MCF 10A (cell line): ENCODE measurements around the gene BPGM. TPM values are rescaled to one million over a fixed set of nuclear protein-coding genes. Genes with fewer than 3 reads are reported as not detected.

Experiments used
- BruUV-seq: library from RNA; stranded (reverse); fragments of 400-500 nt; replicated peaks from 2 replicates; lab custom pipeline; 2021; lab: Mats Ljungman, UMichigan
- CTCF ChIA-PET: fragments of 300-600 bp; sonication (Branson Sonifier 250); formaldehyde crosslinking; extraction: SDS; loops from one replicate; lab custom pipeline; 2021; ENCODE audit warnings: antibody characterized with exemption, inconsistent platforms; lab: Yijun Ruan, JAX
- POLR2A ChIA-PET: fragments of 300-600, 350-650 bp; sonication (Branson Sonifier 250); formaldehyde crosslinking; extraction: SDS; loops from one replicate; lab custom pipeline; 2020; ENCODE audit warnings: antibody characterized with exemption, inconsistent platforms; lab: Yijun Ruan, JAX
- DNase-seq: peaks from one replicate; pipeline ENCODE4 v3.0.0-alpha.2; 2018; ENCODE audit not compliant: unreplicated experiment
- H3K27ac Mint-ChIP-seq: one replicate; pipeline ENCODE4 v1.8.0; 2022; ENCODE audit warnings: mild to moderate bottlenecking, low read depth, mixed read lengths; ENCODE audit not compliant: unreplicated experiment
- H3K27me3 Mint-ChIP-seq: one replicate; pipeline ENCODE4 v1.8.0; 2022; ENCODE audit warnings: mixed read lengths; ENCODE audit not compliant: insufficient read depth, unreplicated experiment
- H3K36me3 Mint-ChIP-seq: one replicate; pipeline ENCODE4 v1.8.0; 2022; ENCODE audit warnings: mild to moderate bottlenecking, moderate library complexity, mixed read lengths; ENCODE audit not compliant: insufficient read depth, unreplicated experiment
- H3K4me1 Mint-ChIP-seq: one replicate; pipeline ENCODE4 v1.8.0; 2022; ENCODE audit warnings: mixed read lengths; ENCODE audit not compliant: insufficient read depth, unreplicated experiment
- H3K4me3 Mint-ChIP-seq: one replicate; pipeline ENCODE4 v1.8.0; 2022; ENCODE audit warnings: mild to moderate bottlenecking, moderate library complexity, mixed read lengths; ENCODE audit not compliant: unreplicated experiment
- H3K9me3 Mint-ChIP-seq: one replicate; pipeline ENCODE4 v1.8.0; 2022; ENCODE audit warnings: mixed read lengths; ENCODE audit not compliant: unreplicated experiment
- intact Hi-C: fragments of 100-400 bp; cut with micrococcal nuclease; formaldehyde crosslinking; loops from 2 replicates; pipeline ENCODE4 v1.14.1; 2022
- total RNA-seq: library from RNA; stranded (reverse); gene quantifications from 2 replicates; pipeline ENCODE4 v1.2.3, GENCODE V29; 2022
- TF ChIP-seq, protein P1 (sequence below): fragments of 200-600 bp; IDR thresholded peaks from one replicate; pipeline ENCODE4 v1.8.0; 2022; ENCODE audit warnings: antibody characterized with exemption, mild to moderate bottlenecking; ENCODE audit not compliant: unreplicated experiment

The BPGM gene
- total RNA-seq, 1 experiment from 2014 or later: 8.2 TPM

GRCh38 chr7:134602881-134603451 is 43.7 kb upstream of the BPGM start:
- BruUV-seq: no TSS peak
- Mint-ChIP-seq H3K4me3 (no peak overlapping the region), H3K36me3 (no peaks in the 10 kb centered on the region), H3K27me3 (no peaks in the 10 kb centered on the region), H3K4me1 (peaks cover 6% of the 10 kb centered on the region), H3K27ac (no peak overlapping the region), H3K9me3 (peaks cover 7% of the 10 kb centered on the region)
- DNase-seq: peak; percentile 33
- POLR2A ChIA-PET: interaction anchor here (0.7 to 0.9 kb wide), 4 partner anchors 13 to 170 kb away, joined by 3 read pairs; no protein-coding TSS in a partner anchor
- intact Hi-C loops: no loop called here
- CTCF ChIA-PET: interaction anchor here (0.8 to 1.4 kb wide), 7 partner anchors 9 to 170 kb away, joined by 3 to 13 read pairs (median 5); no protein-coding TSS in a partner anchor
- TF ChIP-seq, protein P1, sequence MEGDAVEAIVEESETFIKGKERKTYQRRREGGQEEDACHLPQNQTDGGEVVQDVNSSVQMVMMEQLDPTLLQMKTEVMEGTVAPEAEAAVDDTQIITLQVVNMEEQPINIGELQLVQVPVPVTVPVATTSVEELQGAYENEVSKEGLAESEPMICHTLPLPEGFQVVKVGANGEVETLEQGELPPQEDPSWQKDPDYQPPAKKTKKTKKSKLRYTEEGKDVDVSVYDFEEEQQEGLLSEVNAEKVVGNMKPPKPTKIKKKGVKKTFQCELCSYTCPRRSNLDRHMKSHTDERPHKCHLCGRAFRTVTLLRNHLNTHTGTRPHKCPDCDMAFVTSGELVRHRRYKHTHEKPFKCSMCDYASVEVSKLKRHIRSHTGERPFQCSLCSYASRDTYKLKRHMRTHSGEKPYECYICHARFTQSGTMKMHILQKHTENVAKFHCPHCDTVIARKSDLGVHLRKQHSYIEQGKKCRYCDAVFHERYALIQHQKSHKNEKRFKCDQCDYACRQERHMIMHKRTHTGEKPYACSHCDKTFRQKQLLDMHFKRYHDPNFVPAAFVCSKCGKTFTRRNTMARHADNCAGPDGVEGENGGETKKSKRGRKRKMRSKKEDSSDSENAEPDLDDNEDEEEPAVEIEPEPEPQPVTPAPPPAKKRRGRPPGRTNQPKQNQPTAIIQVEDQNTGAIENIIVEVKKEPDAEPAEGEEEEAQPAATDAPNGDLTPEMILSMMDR: no peak

- Mint-ChIP-seq H3K4me3 (peak overlapping the region; percentile 21), H3K27me3 (no peaks in the 10 kb centered on the region), H3K27ac (peak overlapping the region; percentile 65), H3K4me1 (peaks cover 6% of the 10 kb centered on the region), H3K36me3 (no peaks in the 10 kb centered on the region), H3K9me3 (no peaks in the 10 kb centered on the region)
- ChIA-PET POLR2A (interaction anchor here (0.6 to 1.0 kb wide), 4 partner anchors 43 to 282 kb away, joined by 3 to 5 read pairs (median 4); no protein-coding TSS in a partner anchor), CTCF (interaction anchor here (0.6 to 10.6 kb wide), 35 partner anchors 8 to 479 kb away, joined by 3 to 146 read pairs (median 4); partner anchors contain the start of genes AKR1B1, AKR1B10, AKR1B15 and BPGM)
- intact Hi-C loops: loop anchor here (1.0 kb wide), 5 partner anchors 52 to 174 kb away; no protein-coding TSS in a partner anchor
- no TSS peak for BruUV-seq
- TF ChIP-seq, protein P1: peak; percentile 90
- peak; percentile 73 for DNase-seq
These were observed 40.4 kb upstream of the BPGM start for GRCh38 chr7:134605978-134606923.

DNA sequence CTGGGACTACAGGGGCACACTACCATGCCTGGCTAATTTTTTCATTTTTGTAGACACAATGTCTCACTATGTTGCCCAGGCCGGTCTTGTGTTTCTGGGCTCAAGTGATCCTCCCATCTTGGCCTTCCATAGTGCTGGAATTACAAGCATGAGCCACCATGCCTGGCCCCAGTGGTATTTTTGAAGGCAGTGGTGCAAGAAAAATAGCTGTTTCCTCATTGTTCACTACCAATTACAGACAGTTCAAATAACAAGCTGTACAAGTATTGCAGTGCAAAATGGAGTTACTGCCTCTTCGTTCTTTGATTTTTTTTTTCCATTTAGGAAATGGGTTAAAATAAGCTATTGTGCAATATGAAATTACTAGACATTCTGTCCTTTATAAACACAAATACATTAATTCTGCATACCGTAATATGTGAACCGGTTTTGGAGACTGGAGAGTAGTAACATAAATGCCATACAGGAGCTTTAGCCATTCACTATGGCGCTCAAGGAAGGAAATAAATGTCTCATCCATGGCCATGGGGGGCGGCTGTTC is 35.0 kb upstream of the BPGM start:
- Mint-ChIP-seq H3K4me3 (no peak overlapping the region), H3K4me1 (peaks cover 26% of the 10 kb centered on the region), H3K27ac (peak overlapping the region; percentile 85), H3K27me3 (no peaks in the 10 kb centered on the region), H3K9me3 (peaks cover 9% of the 10 kb centered on the region), H3K36me3 (no peaks in the 10 kb centered on the region)
- CTCF ChIA-PET: interaction anchor here (0.5 to 10.6 kb wide), 28 partner anchors 8 to 558 kb away, joined by 3 to 146 read pairs (median 4); partner anchors contain the start of genes AGBL3 and CYREN
- BruUV-seq: no TSS peak
- no peak for DNase-seq
- TF ChIP-seq, protein P1: no peak
- POLR2A ChIA-PET: interaction anchor here (0.7 to 1.6 kb wide), 4 partner anchors 12 to 560 kb away, joined by 3 to 4 read pairs (median 4); no protein-coding TSS in a partner anchor
- intact Hi-C loops: loop anchor here (1.0 to 5.0 kb wide), 4 partner anchors 21 to 331 kb away; no protein-coding TSS in a partner anchor
